GM23338 (cell line): Measurements from ENCODE around the gene ARHGAP32. TPM values are rescaled to one million over a fixed set of nuclear protein-coding genes. Genes with fewer than 3 reads are reported as not detected.

Experiments
- ATAC-seq: fragments of 200-7000 bp; cut with Tn5 transposase; 3 replicates; pipeline ENCODE4 v1.9.1; 2020
- DNase-seq: peaks from one replicate; pipeline ENCODE4 v3.0.0-alpha.2; 2015; ENCODE audit warnings: low spot score
- H2AFZ ChIP-seq: fragments of 200-600 bp; sonication (generic); 2 replicates; pipeline ENCODE4 v1.8.0; 2016; ENCODE audit warnings: antibody characterized with exemption, mild to moderate bottlenecking, moderate library complexity
- H3F3A ChIP-seq: fragments of 200-600 bp; sonication (generic); replicated peaks from 2 replicates; pipeline ENCODE4 v1.8.0; 2017; ENCODE audit warnings: antibody characterized with exemption, mixed run types, low read depth
- H3K27ac ChIP-seq: fragments of 200-600 bp; sonication (generic); 2 replicates; pipeline ENCODE4 v1.6.1; 2016; ENCODE audit warnings: low read depth
- H3K27me3 ChIP-seq: fragments of 200-600 bp; sonication (generic); 2 replicates; pipeline ENCODE4 v1.8.0; 2016; ENCODE audit warnings: mild to moderate bottlenecking, mixed run types, moderate library complexity; ENCODE audit not compliant: insufficient read depth
- H3K36me3 ChIP-seq: fragments of 200-600 bp; sonication (generic); 2 replicates; pipeline ENCODE4 v1.8.0; 2016; ENCODE audit warnings: mild to moderate bottlenecking; ENCODE audit not compliant: insufficient read depth
- H3K4me1 ChIP-seq: fragments of 200-600 bp; sonication (generic); 2 replicates; pipeline ENCODE4 v1.8.0; 2016; ENCODE audit warnings: mild to moderate bottlenecking, moderate library complexity; ENCODE audit not compliant: insufficient read depth
- H3K4me2 ChIP-seq: fragments of 200-600 bp; sonication (generic); 2 replicates; pipeline ENCODE4 v1.7.1; 2017; ENCODE audit warnings: mixed run types
- H3K4me3 ChIP-seq: fragments of 200-600 bp; sonication (generic); 2 replicates; pipeline ENCODE4 v1.6.1; 2016; ENCODE audit warnings: mixed run types
- H3K79me2 ChIP-seq: fragments of 200-600 bp; sonication (generic); replicated peaks from 2 replicates; pipeline ENCODE4 v1.8.0; 2017; ENCODE audit warnings: mild to moderate bottlenecking; ENCODE audit not compliant: insufficient read depth
- H3K9me2 ChIP-seq: fragments of 200-600 bp; sonication (generic); 2 replicates; pipeline ENCODE4 v1.8.0; 2017; ENCODE audit not compliant: insufficient read depth
- H4K20me1 ChIP-seq: fragments of 200-600 bp; sonication (generic); replicated peaks from 2 replicates; pipeline ENCODE4 v1.8.0; 2017; ENCODE audit warnings: mild to moderate bottlenecking; ENCODE audit not compliant: insufficient read depth
- H3K27ac Mint-ChIP-seq: 2 replicates; pipeline ENCODE4 v1.8.0; 2020; ENCODE audit warnings: inconsistent platforms, mild to moderate bottlenecking, moderate library complexity, mixed read lengths
- H3K27me3 Mint-ChIP-seq: 3 replicates; pipeline ENCODE4 v1.8.0; 2022; ENCODE audit warnings: low read depth, mild to moderate bottlenecking, moderate library complexity, mixed read lengths, inconsistent platforms; ENCODE audit not compliant: insufficient read depth, poor library complexity
- H3K36me3 Mint-ChIP-seq: 3 replicates; pipeline ENCODE4 v1.8.0; 2021; ENCODE audit warnings: low read depth, mild to moderate bottlenecking, inconsistent platforms, moderate library complexity, mixed read lengths
- H3K4me1 Mint-ChIP-seq: 3 replicates; pipeline ENCODE4 v1.8.0; 2020; ENCODE audit warnings: mild to moderate bottlenecking, inconsistent platforms, mixed read lengths
- H3K4me3 Mint-ChIP-seq: 3 replicates; pipeline ENCODE4 v1.8.0; 2021; ENCODE audit warnings: moderate library complexity, mild to moderate bottlenecking, inconsistent platforms, mixed read lengths
- H3K9me3 Mint-ChIP-seq: 3 replicates; pipeline ENCODE4 v1.8.0; 2020; ENCODE audit warnings: moderate library complexity, mild to moderate bottlenecking, inconsistent platforms, mixed read lengths
- CREB1 ChIP-seq: fragments of 250-450 bp; sonication (Bioruptor Pico); IDR thresholded peaks from 2 replicates; pipeline ENCODE4 v1.5.0; 2020; ENCODE audit warnings: low read depth, mild to moderate bottlenecking, moderate library complexity
- EZH2 ChIP-seq: fragments of 200-600 bp; sonication (generic); IDR thresholded peaks from one replicate; pipeline ENCODE4 v1.8.0; 2017; ENCODE audit warnings: antibody characterized with exemption, mild to moderate bottlenecking, low read depth; ENCODE audit not compliant: unreplicated experiment
- EZH2phosphoT487 ChIP-seq: fragments of 200-600 bp; sonication (generic); IDR thresholded peaks from one replicate; pipeline ENCODE4 v1.8.1; 2018; ENCODE audit warnings: antibody characterized with exemption; ENCODE audit not compliant: unreplicated experiment
- JUNB ChIP-seq: IDR thresholded peaks from one replicate; pipeline ENCODE4 v1.6.1; 2016; ENCODE audit warnings: antibody characterized with exemption; ENCODE audit not compliant: unreplicated experiment
- NANOG ChIP-seq: IDR thresholded peaks from 2 replicates; pipeline ENCODE4 v1.6.1; 2016; ENCODE audit warnings: antibody characterized with exemption, borderline replicate concordance
- POLR2AphosphoS5 ChIP-seq: IDR thresholded peaks from 2 replicates; pipeline ENCODE4 v1.6.1; 2016; ENCODE audit warnings: antibody characterized with exemption, low read depth
- STAT1 ChIP-seq: IDR thresholded peaks from one replicate; pipeline ENCODE4 v1.6.1; 2016; ENCODE audit warnings: antibody characterized with exemption; ENCODE audit not compliant: unreplicated experiment
- ZNF114 ChIP-seq: fragments of 250-450 bp; sonication (Bioruptor Pico); IDR thresholded peaks from 2 replicates; pipeline ENCODE4 v1.5.0; 2020; ENCODE audit warnings: mild to moderate bottlenecking, moderate library complexity
- ZNF331 ChIP-seq: fragments of 250-450 bp; sonication (Bioruptor Pico); IDR thresholded peaks from 2 replicates; pipeline ENCODE4 v1.5.0; 2020; ENCODE audit warnings: low read depth, mild to moderate bottlenecking, moderate library complexity
- polyA plus RNA-seq: library from polyadenylated mRNA; unstranded; fragments of >200 nt; fragmentation: Nextera tagmentation; extraction: Ambion mirVana; gene quantifications from 2 replicates; pipeline ENCODE4 v1.2.1, GENCODE V29; 2016
- total RNA-seq: library from RNA; depleted of rRNA; stranded (reverse); fragments of >200 nt; shearing (Covaris generic); gene quantifications from 2 replicates; pipeline ENCODE4 v1.2.3, GENCODE V29; 2014
- TF ChIP-seq, protein P1 (sequence below): fragments of 250-450 bp; sonication (Bioruptor Pico); IDR thresholded peaks from 2 replicates; pipeline ENCODE4 v1.5.0; 2020; ENCODE audit warnings: mild to moderate bottlenecking, moderate library complexity
- TF ChIP-seq, protein P2 (sequence below): IDR thresholded peaks from one replicate; pipeline ENCODE4 v1.6.1; 2018; ENCODE audit warnings: antibody characterized with exemption; ENCODE audit not compliant: unreplicated experiment
- TF ChIP-seq, protein P3 (sequence below), 2 experiments: fragments of 200-600 bp in 1 of 2; sonication (generic) in 1 of 2; conservative IDR thresholded peaks; 2 replicates each; pipeline versions ENCODE4 v1.5.1 to v1.6.1; 2016 to 2017; ENCODE audit warnings: antibody characterized with exemption in 2 of 2, low read depth in 2 of 2, mild to moderate bottlenecking in 2 of 2, moderate library complexity in 1 of 2

Gene ARHGAP32
- total and polyA plus RNA-seq, 2 experiments from 2014 or later: 3.9 to 17.2 TPM

DNA sequence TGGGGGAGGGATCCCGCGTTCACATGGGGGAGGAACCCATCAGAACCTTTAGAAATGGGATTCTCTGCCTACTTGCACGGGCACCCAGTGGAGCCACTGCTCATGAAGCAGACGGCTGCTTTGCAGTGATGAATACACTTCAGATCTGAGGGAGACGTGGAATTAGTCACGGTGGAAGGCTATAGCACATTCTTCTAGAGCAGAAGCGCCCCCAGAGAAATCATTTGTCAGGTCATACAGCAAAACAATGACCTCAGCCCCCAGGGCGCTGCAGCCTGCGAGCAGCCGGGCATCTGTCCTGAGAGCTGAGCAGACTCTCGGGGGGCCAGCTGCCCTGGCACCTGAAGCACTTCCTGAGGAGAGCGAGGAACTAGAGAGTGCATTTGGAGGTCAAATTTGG is 262.1 kb downstream of the ARHGAP32 start:
- H3K4me1 Mint-ChIP-seq: peaks cover 46% of the 10 kb centered on the region
- Histone ChIP-seq H3K9me2 (no peaks in the 10 kb centered on the region), H3K4me1 (peaks cover 37% of the 10 kb centered on the region), H3K36me3 (no peaks in the 10 kb centered on the region), H3F3A (no peaks in the 10 kb centered on the region), H3K27me3 (peaks cover 45% of the 10 kb centered on the region; the same call in 1 of the 2 replicates), H3K4me3 (no peak overlapping the region), H3K79me2 (no peaks in the 10 kb centered on the region), H2AFZ (peak overlapping the region; percentile 59; the same call in 1 of the 2 replicates), H3K4me2 (peak overlapping the region; percentile 55; the same call in 1 of the 2 replicates), H4K20me1 (no peaks in the 10 kb centered on the region), H3K27ac (no peak overlapping the region)
- ATAC-seq (no peak; the same call in 1 of the 3 replicates), DNase-seq (no peak)
- H3K9me3 Mint-ChIP-seq: no peaks in the 10 kb centered on the region; the same call in 2 of the 3 replicates
- H3K27me3 Mint-ChIP-seq: peaks cover 49% of the 10 kb centered on the region
- H3K27ac Mint-ChIP-seq: no peak overlapping the region
- no peak overlapping the region for H3K4me3 Mint-ChIP-seq
- TF ChIP-seq, protein P1, sequence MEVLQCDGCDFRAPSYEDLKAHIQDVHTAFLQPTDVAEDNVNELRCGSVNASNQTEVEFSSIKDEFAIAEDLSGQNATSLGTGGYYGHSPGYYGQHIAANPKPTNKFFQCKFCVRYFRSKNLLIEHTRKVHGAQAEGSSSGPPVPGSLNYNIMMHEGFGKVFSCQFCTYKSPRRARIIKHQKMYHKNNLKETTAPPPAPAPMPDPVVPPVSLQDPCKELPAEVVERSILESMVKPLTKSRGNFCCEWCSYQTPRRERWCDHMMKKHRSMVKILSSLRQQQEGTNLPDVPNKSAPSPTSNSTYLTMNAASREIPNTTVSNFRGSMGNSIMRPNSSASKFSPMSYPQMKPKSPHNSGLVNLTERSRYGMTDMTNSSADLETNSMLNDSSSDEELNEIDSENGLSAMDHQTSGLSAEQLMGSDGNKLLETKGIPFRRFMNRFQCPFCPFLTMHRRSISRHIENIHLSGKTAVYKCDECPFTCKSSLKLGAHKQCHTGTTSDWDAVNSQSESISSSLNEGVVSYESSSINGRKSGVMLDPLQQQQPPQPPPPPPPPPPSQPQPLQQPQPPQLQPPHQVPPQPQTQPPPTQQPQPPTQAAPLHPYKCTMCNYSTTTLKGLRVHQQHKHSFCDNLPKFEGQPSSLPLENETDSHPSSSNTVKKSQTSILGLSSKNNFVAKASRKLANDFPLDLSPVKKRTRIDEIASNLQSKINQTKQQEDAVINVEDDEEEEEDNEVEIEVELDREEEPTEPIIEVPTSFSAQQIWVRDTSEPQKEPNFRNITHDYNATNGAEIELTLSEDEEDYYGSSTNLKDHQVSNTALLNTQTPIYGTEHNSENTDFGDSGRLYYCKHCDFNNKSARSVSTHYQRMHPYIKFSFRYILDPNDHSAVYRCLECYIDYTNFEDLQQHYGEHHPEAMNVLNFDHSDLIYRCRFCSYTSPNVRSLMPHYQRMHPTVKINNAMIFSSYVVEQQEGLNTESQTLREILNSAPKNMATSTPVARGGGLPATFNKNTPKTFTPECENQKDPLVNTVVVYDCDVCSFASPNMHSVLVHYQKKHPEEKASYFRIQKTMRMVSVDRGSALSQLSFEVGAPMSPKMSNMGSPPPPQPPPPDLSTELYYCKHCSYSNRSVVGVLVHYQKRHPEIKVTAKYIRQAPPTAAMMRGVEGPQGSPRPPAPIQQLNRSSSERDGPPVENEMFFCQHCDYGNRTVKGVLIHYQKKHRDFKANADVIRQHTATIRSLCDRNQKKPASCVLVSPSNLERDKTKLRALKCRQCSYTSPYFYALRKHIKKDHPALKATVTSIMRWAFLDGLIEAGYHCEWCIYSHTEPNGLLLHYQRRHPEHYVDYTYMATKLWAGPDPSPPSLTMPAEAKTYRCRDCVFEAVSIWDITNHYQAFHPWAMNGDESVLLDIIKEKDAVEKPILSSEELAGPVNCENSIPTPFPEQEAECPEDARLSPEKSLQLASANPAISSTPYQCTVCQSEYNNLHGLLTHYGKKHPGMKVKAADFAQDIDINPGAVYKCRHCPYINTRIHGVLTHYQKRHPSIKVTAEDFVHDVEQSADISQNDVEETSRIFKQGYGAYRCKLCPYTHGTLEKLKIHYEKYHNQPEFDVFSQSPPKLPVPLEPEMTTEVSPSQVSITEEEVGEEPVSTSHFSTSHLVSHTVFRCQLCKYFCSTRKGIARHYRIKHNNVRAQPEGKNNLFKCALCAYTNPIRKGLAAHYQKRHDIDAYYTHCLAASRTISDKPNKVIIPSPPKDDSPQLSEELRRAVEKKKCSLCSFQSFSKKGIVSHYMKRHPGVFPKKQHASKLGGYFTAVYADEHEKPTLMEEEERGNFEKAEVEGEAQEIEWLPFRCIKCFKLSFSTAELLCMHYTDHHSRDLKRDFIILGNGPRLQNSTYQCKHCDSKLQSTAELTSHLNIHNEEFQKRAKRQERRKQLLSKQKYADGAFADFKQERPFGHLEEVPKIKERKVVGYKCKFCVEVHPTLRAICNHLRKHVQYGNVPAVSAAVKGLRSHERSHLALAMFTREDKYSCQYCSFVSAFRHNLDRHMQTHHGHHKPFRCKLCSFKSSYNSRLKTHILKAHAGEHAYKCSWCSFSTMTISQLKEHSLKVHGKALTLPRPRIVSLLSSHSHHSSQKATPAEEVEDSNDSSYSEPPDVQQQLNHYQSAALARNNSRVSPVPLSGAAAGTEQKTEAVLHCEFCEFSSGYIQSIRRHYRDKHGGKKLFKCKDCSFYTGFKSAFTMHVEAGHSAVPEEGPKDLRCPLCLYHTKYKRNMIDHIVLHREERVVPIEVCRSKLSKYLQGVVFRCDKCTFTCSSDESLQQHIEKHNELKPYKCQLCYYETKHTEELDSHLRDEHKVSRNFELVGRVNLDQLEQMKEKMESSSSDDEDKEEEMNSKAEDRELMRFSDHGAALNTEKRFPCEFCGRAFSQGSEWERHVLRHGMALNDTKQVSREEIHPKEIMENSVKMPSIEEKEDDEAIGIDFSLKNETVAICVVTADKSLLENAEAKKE (CRISPR knock-in tag): no peak
- no peak for TF ChIP-seq JUNB
- TF ChIP-seq NANOG: no peak
- TF ChIP-seq ZNF114 (CRISPR knock-in tag): no peak
- no peak for TF ChIP-seq POLR2AphosphoS5
- no peak for TF ChIP-seq STAT1
- TF ChIP-seq CREB1 (CRISPR knock-in tag): no peak
- no peak for TF ChIP-seq ZNF331
- TF ChIP-seq, protein P2, sequence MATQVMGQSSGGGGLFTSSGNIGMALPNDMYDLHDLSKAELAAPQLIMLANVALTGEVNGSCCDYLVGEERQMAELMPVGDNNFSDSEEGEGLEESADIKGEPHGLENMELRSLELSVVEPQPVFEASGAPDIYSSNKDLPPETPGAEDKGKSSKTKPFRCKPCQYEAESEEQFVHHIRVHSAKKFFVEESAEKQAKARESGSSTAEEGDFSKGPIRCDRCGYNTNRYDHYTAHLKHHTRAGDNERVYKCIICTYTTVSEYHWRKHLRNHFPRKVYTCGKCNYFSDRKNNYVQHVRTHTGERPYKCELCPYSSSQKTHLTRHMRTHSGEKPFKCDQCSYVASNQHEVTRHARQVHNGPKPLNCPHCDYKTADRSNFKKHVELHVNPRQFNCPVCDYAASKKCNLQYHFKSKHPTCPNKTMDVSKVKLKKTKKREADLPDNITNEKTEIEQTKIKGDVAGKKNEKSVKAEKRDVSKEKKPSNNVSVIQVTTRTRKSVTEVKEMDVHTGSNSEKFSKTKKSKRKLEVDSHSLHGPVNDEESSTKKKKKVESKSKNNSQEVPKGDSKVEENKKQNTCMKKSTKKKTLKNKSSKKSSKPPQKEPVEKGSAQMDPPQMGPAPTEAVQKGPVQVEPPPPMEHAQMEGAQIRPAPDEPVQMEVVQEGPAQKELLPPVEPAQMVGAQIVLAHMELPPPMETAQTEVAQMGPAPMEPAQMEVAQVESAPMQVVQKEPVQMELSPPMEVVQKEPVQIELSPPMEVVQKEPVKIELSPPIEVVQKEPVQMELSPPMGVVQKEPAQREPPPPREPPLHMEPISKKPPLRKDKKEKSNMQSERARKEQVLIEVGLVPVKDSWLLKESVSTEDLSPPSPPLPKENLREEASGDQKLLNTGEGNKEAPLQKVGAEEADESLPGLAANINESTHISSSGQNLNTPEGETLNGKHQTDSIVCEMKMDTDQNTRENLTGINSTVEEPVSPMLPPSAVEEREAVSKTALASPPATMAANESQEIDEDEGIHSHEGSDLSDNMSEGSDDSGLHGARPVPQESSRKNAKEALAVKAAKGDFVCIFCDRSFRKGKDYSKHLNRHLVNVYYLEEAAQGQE: no peak
- TF ChIP-seq EZH2: no peak
- TF ChIP-seq EZH2phosphoT487: no peak
- TF ChIP-seq, protein P3, sequence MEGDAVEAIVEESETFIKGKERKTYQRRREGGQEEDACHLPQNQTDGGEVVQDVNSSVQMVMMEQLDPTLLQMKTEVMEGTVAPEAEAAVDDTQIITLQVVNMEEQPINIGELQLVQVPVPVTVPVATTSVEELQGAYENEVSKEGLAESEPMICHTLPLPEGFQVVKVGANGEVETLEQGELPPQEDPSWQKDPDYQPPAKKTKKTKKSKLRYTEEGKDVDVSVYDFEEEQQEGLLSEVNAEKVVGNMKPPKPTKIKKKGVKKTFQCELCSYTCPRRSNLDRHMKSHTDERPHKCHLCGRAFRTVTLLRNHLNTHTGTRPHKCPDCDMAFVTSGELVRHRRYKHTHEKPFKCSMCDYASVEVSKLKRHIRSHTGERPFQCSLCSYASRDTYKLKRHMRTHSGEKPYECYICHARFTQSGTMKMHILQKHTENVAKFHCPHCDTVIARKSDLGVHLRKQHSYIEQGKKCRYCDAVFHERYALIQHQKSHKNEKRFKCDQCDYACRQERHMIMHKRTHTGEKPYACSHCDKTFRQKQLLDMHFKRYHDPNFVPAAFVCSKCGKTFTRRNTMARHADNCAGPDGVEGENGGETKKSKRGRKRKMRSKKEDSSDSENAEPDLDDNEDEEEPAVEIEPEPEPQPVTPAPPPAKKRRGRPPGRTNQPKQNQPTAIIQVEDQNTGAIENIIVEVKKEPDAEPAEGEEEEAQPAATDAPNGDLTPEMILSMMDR (conservative IDR thresholded peaks at IDR 0.05; ENCODE audit: low read depth in 2 of 2): no peak
- H3K36me3 Mint-ChIP-seq: no peaks in the 10 kb centered on the region
